Skin epidermis (tissue), 12 donors: ENCODE results near the gene ALOX15B.
"Not testable (repeated sequence)": the region's sequence is repeated elsewhere in the genome, so short reads cannot be mapped to it uniquely, and the experiment has no call there.

ENCODE experiments used
- H3K27ac ChIP-seq, 21 experiments: fragments of 200-600 bp; sonication (generic) in 11 of 21; one replicate each; pipeline ENCODE4 v1.5.0; 2020; ENCODE audit warnings: mild to moderate bottlenecking in 3 of 21, inconsistent platforms in 2 of 21, moderate library complexity in 2 of 21
- H3K4me3 ChIP-seq, 7 experiments: fragments of 200-600 bp; sonication (generic) in 2 of 7; one replicate each; pipeline ENCODE4 v1.5.0; 2020; ENCODE audit warnings: inconsistent platforms in 2 of 7, mild to moderate bottlenecking in 2 of 7, moderate library complexity in 1 of 7

Gene ALOX15B

GRCh38 chr17:8056976-8057625 is 18.2 kb downstream of the ALOX15B start:
- no peak overlapping the region for H3K4me3 ChIP-seq
- H3K27ac ChIP-seq, result peak overlapping the region in 1 of 21 experiments; percentile 7

- no peak overlapping the region for H3K4me3 ChIP-seq
- no peak overlapping the region for H3K27ac ChIP-seq
Observed at GRCh38 chr17:8057691-8058114, 18.8 kb downstream of the ALOX15B start.

GRCh38 chr17:8059131-8059530 is 20.3 kb downstream of the ALOX15B start:
- H3K4me3 ChIP-seq, result no peak overlapping the region
- no peak overlapping the region for H3K27ac ChIP-seq

GRCh38 chr17:8060274-8060673 is 21.4 kb downstream of the ALOX15B start:
- Histone ChIP-seq H3K27ac (no peak overlapping the region), H3K4me3 (no peak overlapping the region)

- not testable (repeated sequence) for H3K4me3 ChIP-seq, H3K27ac ChIP-seq
Observed at GRCh38 chr17:8061851-8062250, 23.0 kb downstream of the ALOX15B start.

- Histone ChIP-seq H3K27ac (no peak overlapping the region), H3K4me3 (no peak overlapping the region)
Observed at GRCh38 chr17:8062435-8062806, 23.6 kb downstream of the ALOX15B start.

GRCh38 chr17:8062807-8063483 is 24.1 kb downstream of the ALOX15B start:
- Histone ChIP-seq H3K27ac (no peak overlapping the region), H3K4me3 (no peak overlapping the region)

- Histone ChIP-seq H3K27ac (no peak overlapping the region), H3K4me3 (no peak overlapping the region)
Observed at GRCh38 chr17:8063761-8064534, 25.1 kb downstream of the ALOX15B start.

GRCh38 chr17:8064561-8065019 is 25.7 kb downstream of the ALOX15B start:
- Histone ChIP-seq H3K27ac (no peak overlapping the region), H3K4me3 (no peak overlapping the region)

GRCh38 chr17:8066841-8067775 is 28.2 kb downstream of the ALOX15B start:
- Histone ChIP-seq H3K4me3 (no peak overlapping the region), H3K27ac (no peak overlapping the region)

- H3K4me3 ChIP-seq, result no peak overlapping the region
- no peak overlapping the region for H3K27ac ChIP-seq
Observed at GRCh38 chr17:8067806-8068205, 28.9 kb downstream of the ALOX15B start.

- Histone ChIP-seq H3K4me3 (no peak overlapping the region), H3K27ac (peak overlapping the region in 1 of 21 experiments; percentile 17)
Observed at GRCh38 chr17:8068736-8069586, 30.1 kb downstream of the ALOX15B start.

GRCh38 chr17:8069587-8069860 is 30.7 kb downstream of the ALOX15B start:
- H3K4me3 ChIP-seq, result no peak overlapping the region
- peak overlapping the region in 1 of 21 experiments; percentile 17 for H3K27ac ChIP-seq

- H3K27ac ChIP-seq, result no peak overlapping the region
- no peak overlapping the region for H3K4me3 ChIP-seq
Observed at GRCh38 chr17:8071496-8071895, 32.6 kb downstream of the ALOX15B start.

- H3K27ac ChIP-seq, result no peak overlapping the region
- no peak overlapping the region for H3K4me3 ChIP-seq
Observed at GRCh38 chr17:8072341-8072728, 33.5 kb downstream of the ALOX15B start.

- peak overlapping the region in 1 of 7 experiments; percentile 15 for H3K4me3 ChIP-seq
Observed at GRCh38 chr17:8072729-8073461, 34.0 kb downstream of the ALOX15B start.

GRCh38 chr17:8073627-8074484 is 35.0 kb downstream of the ALOX15B start:
- Histone ChIP-seq H3K27ac (no peak overlapping the region), H3K4me3 (peak overlapping the region in 1 of 7 experiments; percentile 15)

More at GRCh38 chr17:8072729-8073461, 34.0 kb downstream of the ALOX15B start:
- H3K27ac ChIP-seq, result no peak overlapping the region
